GM21447 (cell line): ENCODE results near the gene LSM14B.

Experiments
- ATAC-seq: cut with Tn5 transposase; IDR thresholded peaks from one replicate; pipeline ENCODE4 v1.9.1; 2021; ENCODE audit not compliant: unreplicated experiment

LSM14B gene

GRCh38 chr20:62131560-62132320, 9.5 kb downstream of the LSM14B start:
- ATAC-seq = no peak

GRCh38 chr20:62132421-62132820, 10.1 kb downstream of the LSM14B start:
- ATAC-seq = no peak

- no peak for ATAC-seq
Measured at GRCh38 chr20:62133051-62133845, 11.0 kb downstream of the LSM14B start.

- no peak for ATAC-seq
Measured at GRCh38 chr20:62133864-62134263, 11.6 kb downstream of the LSM14B start.

GRCh38 chr20:62134735-62135231, 12.5 kb downstream of the LSM14B start:
- no peak for ATAC-seq

- ATAC-seq = no peak
Measured at GRCh38 chr20:62135573-62136266, 13.4 kb downstream of the LSM14B start.

GRCh38 chr20:62136283-62137091, 14.2 kb downstream of the LSM14B start:
- no peak for ATAC-seq

- ATAC-seq = no peak
Measured at GRCh38 chr20:62137092-62137384, 14.8 kb downstream of the LSM14B start.

GRCh38 chr20:62137478-62138203, 15.4 kb downstream of the LSM14B start:
- ATAC-seq = no peak

GRCh38 chr20:62138204-62138543, 15.9 kb downstream of the LSM14B start:
- no peak for ATAC-seq

- no peak for ATAC-seq
Measured at GRCh38 chr20:62138912-62139311, 16.6 kb downstream of the LSM14B start.

GRCh38 chr20:62139636-62140035, 17.4 kb downstream of the LSM14B start:
- ATAC-seq = no peak

GRCh38 chr20:62141043-62141396, 18.7 kb downstream of the LSM14B start:
- ATAC-seq = no peak

- ATAC-seq = no peak
Measured at GRCh38 chr20:62141397-62142251, 19.3 kb downstream of the LSM14B start.

GRCh38 chr20:62142252-62143080, 20.2 kb downstream of the LSM14B start:
- peak; percentile 9 for ATAC-seq

GRCh38 chr20:62143081-62143956, 21.0 kb downstream of the LSM14B start, which contains the start of the genes PSMA7 and SS18L1:
Gene PSMA7, minus strand, starts transcription at chr20:62143394. Its CDS starts 91 bp downstream, at chr20:62143303.
Gene SS18L1, plus strand, starts transcription at chr20:62143769. Its CDS starts 52 bp downstream, at chr20:62143821.
- ATAC-seq = peak; percentile 68
